Colon (tissue), 2 donors: ENCODE measurements around the gene POC1B.

Source experiments
- FAIRE-seq: peaks from 2 replicates; lab custom pipeline; 2012; peaks lifted over from hg19 to GRCh38; lab: Jason Lieb, UNC
- donor health status: control.
- donor health status: control.

Gene POC1B

DNA sequence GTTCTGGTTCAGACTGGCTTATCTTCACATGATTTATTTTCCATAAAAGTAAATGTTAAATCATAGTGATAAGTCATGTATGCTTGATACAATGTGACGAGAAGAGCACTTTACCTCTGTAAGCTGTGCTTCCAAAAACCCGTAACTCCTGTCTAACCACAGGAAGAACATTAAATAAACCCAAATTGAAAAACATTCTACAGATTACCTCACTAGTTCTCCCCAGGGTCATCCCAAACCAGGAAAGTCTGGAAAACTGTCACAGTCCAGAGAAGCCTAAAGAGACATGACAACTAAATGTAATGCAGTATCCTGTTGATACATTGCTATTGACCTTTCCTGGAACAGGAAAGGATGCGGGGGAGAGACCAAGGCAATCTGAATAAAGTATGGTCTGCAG lies 141.0 kb downstream of the POC1B start:
- no peak for FAIRE-seq

DNA sequence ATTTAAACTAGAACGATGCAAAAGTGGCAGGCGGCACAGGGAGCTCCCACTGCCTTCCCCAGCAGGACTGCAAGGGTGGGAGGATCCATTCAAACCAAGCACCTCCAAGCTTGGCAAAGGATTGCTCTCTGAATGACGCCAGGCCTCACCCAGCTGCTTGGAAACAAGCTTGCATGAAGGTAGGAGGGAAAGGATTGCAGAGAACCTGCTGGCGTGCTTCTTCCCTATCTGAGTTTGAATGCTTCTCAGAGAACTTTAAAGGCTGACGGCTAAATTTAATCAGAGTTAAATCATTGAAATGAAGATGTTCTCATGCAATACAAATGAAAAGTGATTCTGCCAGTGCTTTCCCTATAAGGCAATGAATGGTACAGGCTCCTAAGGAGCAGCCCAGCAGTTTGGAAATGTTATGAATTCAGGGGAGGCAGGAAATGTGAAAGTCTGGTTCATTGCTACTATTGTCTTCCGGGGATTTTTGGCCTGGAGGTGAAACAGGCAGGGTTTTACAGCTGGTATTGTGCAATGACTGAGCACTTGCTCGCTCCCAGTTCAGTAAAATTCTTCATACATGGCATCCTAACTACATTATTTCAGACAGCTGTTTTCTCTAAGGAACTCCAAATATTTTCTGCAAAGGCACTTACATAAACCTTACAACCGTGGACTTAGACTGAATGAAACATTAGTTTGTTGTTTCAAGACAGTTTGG lies 141.6 kb downstream of the POC1B start:
- no peak for FAIRE-seq

DNA sequence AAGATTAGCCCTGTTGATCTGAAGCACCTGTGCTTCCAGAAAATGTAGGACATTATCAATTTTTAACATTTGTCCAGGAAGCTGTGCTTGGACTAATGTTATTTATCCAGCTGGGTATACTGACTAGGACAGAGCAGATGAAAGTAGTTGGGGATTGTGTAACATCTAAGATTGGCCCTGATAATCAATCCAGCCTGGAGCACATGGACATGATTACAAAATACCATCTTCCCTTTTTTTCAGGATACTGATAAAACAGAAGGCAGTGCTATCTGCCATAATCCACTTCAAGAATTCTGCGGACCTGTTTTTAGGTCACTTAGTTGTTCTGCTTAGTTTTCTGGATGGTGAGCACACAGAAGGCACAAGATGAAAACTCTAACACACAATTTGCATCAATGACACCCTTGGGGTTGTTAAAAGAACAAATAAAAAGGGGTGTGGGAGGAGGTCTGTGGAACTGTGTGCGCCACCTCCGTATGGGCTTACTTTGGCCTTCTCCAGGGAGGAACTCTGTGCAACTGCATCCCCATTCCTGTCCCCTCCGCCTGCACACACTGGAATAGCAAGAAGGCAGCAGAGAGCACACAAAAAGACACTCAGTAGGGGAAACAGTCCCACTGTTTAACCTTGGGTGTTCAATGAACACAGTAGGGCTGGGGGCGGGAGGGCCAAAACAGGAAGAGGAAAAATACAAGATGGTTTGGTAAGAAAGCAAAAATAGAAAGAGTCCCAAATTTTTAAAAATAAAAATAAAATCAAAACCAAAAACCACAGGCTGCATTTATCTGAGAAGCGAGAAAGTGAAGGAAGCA lies 142.4 kb downstream of the POC1B start:
- no peak for FAIRE-seq

DNA sequence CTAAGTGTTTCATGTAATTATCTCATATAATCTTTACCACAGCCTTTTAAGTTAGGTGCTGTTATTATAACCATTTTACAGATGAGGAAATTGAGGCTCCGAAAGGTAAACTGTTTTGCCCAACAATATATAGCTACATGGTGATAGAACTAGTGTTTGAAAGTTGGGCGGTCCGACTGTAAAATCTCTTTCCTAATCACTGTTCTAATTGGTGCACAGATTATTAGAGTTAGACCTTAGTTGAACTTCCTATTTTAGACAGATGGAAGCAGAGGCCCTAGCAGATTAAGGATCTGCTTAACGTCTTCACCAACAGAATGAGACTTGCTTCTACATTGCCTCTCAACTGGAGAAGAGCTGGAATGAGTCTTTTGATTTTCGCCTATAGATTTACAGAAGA lies 143.5 kb downstream of the POC1B start:
- no peak for FAIRE-seq

DNA sequence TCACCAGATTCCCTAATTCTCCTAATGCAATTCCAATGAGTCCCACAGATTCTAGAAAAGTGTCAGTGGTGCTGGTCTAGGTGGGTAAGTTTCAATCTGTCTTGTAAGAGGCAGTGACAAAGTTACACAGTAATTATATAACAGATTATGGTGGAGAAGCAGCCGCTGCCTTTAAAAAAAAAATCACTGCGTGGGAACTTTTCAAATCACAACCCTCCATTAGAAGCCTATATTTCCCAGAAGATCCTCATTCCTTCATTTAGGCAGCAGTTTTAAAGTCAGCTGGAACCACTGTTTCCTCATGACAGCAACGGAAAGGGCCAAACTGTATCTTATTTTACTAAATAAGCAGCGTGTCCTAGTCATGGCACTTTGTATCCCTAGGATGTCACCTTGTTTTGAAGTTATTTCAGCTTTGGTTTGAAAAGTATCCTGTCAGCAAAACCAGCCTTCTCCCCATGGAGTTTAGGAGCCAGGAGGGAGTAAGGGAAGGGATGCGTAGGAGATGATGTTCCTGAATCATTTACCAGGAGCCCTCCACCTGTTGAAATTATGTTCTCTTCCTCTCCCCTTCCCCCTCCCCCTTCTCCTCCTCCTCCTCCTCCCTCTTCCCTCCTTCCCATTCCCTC lies 145.9 kb downstream of the POC1B start:
- FAIRE-seq, result no peak

DNA sequence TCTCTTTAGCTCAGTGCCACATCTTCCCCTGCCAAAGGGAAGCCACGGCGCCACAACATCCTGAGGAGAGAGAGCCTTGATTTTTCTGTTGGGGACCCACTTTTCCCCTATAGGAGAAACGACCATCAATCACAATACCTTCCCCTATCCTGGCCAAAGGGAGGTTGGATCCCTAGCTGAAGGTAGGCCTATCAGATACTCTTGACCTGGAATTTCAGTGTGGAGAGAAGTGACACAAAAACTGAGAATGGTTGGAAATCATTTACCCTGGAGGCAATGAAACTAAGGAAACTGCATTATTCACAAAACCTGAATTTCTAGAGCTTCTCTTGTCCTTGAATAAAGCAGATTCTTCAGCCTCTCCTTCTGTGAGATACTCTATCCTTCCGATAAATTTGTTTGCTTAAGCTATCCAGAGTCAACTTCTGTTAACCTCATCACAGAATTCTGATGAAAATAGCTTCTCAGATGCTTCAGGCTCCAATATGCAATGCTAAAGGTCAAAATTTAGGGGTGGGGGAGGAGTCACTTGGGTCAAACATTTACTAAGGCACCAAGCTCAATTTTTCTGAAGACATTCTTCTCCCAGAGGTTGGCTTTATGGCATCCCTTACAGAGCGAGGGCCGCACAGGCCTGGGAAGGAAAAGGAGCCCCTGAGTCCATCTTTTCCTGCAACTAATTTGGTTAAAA lies 146.6 kb downstream of the POC1B start:
- no peak for FAIRE-seq

DNA sequence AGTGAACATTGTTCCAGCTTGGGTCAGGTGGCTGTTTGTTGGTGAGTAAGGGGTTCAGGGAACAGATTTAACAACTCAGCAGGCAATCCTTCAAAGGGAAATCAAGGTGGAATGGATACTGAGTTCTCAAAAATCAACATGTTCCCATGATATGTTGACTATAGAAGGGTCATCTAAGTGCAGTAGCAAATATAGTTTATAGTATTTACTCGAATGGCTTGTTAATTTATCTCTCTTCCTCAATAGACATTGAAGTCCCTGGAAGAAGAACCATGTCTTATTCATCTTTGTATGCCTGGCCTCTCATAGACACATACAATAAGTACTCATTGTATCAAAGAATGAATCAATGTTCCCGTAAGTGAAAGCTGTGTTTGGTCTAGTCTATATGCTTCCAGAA lies 149.0 kb downstream of the POC1B start:
- no peak for FAIRE-seq

DNA sequence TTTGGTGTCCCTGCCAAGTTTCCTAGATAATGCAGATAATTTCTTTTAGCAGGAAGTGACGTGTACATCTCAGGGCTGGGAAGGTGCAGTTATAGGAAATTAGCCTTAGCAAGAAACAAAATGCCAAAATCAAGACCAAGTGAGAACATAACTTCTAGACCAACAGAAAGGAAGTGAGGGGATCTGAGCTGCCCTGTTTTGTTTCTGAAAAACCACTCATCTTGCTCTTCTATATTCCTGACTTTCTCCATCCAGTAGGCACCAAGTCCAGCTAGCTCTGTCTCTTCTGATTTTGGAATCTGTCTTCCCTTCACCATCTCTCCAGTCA lies 149.7 kb downstream of the POC1B start:
- FAIRE-seq, result no peak

DNA sequence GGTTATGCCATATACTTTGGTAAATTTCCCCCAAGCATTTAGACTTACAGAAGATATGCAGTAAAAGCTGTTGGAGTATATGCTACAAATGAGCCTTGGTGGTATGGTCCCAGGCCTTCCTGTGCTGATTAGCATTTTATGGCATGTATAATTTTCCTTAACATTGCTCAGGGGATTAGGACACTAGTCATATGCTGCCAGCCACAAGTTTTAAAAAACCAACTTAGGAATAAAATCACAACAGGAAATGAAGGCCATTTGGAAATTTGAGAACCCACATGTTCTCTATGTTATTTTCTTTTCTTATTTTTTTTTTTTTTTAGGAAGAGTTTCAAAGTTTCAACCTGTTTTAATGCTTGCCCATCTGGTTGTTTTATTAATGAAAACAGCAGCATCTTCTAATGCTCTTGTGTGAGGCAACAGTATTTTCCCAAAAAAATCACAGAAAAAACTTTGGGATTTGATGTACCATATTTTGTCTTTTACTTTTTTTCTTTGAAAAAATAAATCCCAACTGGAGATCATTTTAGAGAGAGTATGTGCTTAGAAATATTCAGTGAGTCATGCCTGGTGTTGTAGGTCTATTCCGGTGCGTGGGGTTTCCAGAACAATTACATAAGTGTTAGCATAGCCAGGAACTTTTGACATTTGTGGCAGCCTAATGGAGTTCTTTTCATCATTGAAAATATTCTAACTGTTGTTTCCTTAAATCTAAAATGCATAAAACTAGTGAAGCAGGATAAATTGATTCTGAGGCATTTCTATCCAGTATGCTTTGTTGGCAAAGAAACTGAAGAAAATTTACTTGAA lies 151.9 kb downstream of the POC1B start:
- no peak for FAIRE-seq

DNA sequence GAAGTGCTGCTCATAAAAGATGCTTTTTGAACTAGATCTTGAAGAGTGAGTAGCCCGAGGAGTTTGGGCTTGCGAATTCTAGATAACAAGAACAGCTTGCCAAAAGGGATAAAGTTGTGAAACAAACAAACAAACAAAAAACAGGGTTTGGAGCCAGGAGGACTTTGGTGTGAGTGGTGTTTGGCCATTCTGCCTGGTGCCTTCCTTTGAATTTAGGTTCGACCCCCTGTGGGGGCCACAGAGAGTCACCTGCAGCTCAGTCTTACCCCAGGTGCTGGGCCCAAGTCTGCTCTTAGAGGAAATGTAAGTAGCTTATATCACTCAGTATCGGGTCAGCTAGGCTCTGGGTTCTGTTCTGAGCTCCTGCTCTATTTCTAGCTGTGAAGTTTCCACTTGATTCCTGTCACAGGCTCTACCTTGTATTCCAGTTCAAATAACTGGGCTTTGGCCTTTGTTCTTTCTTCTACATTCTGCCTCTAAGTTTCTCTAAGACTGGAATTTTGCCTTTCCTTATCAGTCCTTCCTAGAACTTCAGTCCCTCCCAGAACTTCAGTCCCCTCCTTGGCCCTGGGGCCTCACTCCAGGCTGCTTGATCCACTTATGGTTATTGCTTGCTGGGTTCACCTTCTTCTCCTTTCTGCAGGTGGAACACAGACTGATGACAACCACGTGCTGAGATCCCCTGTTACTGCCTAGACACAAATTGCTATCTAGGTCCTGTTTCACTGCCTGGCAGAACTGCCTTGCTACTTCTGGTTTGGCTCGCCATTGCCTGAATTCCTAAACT lies 153.1 kb downstream of the POC1B start:
- FAIRE-seq, result no peak

DNA sequence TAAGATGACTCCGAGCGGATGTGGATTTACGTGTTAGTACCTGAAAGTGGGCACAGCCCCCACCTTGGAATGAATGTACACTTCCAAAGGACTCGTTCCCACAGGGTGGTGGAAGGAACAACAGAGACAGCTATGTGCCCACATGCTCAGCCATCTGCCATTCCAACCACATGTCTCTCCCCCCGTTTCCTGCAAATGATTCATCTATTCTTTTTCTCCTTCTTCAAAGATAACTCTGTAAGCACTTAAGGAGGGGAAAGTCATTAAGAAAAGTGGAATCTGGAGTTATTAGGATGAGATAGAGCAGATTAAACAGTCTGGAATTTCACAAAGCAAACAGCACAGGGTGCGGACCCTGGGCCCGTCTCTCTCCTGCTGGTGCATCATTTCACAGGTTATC lies 155.0 kb downstream of the POC1B start:
- FAIRE-seq, result no peak

DNA sequence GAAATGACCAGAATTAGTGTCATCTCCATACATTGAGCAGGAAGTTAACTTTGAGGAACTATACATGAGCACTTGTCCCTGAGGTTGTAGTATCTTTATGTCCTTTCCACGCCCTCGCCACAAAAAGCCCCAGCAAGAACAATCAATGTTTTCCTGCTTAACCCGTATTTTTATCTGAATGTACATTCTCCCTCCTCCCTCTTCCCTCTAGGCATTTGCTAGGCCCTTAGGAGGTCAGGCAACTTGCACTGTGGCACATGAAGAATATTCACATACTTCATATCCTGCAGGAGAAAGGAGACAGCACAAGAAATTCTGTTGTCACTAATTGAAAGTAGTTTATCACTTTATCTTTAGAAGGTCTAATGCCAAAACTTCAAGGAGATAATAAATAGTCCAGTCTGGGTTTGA lies 155.4 kb downstream of the POC1B start:
- FAIRE-seq, result no peak
